LNCaP clone FGC (cell line): ENCODE measurements around the gene IQGAP2.

Experiments used
- DNase-seq: peaks from one replicate; pipeline ENCODE4 v3.0.0-alpha.2; 2011; ENCODE audit warnings: low read depth
- H3K4me3 ChIP-seq: 2 replicates; pipeline ENCODE4 v1.5.1; 2011; ENCODE audit warnings: mild to moderate bottlenecking, low read depth, low read length, control low read depth
- CTCF ChIP-seq: IDR thresholded peaks from 2 replicates; pipeline ENCODE4 v1.5.1; 2012; ENCODE audit warnings: mild to moderate bottlenecking; ENCODE audit not compliant: control insufficient read depth, insufficient read depth; ENCODE audit errors: extremely low read depth

IQGAP2 gene

DNA sequence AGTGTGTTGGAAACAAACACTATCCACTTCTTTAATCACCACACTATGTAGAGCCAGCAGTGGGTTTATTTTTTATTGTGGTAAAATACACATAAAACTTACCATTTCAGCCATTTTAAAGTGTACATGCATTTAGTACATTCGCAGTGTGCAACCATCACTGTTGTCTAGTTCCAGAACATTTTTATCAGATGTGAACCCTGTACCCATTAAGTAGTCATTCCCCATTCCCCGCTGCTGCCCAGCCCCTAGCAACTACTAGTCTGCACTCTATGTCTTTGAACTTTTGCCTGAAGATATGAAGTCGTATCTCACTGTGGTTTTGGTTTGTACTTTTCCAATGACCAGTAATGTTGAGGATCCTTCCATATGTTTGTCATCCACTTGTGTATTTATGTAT lies 282.6 kb downstream of the IQGAP2 start:
- no peak for TF ChIP-seq CTCF
- H3K4me3 ChIP-seq: no peak overlapping the region
- no peak for DNase-seq

DNA sequence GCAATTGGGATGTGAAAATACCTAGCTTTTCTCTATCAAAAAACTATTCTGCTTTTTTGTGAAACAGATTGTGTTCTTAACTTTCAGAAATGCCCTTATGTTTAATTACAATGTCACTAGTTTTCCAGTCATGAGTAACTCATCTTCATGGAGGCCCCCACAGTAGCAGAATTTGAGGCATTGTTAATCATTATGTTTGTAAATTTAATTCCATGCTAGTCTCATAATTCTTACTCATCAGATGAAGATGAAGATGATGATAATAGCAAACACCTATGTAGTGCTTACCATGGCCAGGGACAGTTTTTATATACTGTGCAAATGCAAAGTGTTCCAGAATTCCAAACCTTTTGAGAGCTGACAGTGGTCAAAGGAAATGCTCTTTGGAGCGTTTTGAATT lies 285.1 kb downstream of the IQGAP2 start:
- DNase-seq: no peak
- TF ChIP-seq CTCF: no peak
- H3K4me3 ChIP-seq: no peak overlapping the region

- TF ChIP-seq CTCF: no peak
- DNase-seq: no peak
- no peak overlapping the region for H3K4me3 ChIP-seq
Measured at GRCh38 chr5:76688836-76689235, 285.8 kb downstream of the IQGAP2 start.

GRCh38 chr5:76689321-76690036 lies 286.4 kb downstream of the IQGAP2 start:
- no peak for DNase-seq
- H3K4me3 ChIP-seq: no peak overlapping the region
- TF ChIP-seq CTCF: no peak

DNA sequence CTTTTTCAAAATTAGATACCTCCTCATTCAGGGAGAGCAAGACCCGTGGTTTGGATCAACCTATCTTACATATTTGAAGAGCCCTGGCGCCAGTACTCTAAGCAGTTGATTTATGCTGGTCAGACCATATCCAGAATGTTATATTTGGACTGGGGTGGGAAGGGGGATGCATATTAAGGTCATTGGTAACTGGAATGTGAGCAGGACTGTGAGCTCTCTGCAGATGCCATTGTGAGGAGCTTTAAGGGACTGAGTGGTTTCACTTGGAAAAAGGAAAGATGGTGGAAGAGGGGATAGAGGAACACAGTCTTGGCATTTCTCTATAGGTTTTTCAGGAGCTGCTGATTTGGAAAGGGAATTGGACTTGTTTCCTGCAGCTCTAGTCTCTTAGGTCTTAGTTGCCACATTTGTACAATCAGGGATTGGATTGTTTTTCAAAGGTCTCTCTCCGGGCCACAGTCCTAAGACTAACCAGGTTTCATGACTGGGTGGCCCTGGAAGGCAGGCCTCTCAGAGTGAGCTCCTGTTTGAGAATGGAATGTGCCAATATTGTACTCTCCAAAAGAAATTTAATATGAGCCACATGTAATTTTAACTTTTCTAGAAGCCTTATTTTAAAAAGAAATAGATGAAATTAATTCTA lies 287.1 kb downstream of the IQGAP2 start:
- no peak for TF ChIP-seq CTCF
- H3K4me3 ChIP-seq: no peak overlapping the region
- DNase-seq: no peak

GRCh38 chr5:76690704-76691466 lies 287.8 kb downstream of the IQGAP2 start:
- H3K4me3 ChIP-seq: no peak overlapping the region
- no peak for TF ChIP-seq CTCF
- DNase-seq: peak; percentile 54
